HG02852 (cell line): ENCODE measurements around the gene TMC6.
"Not testable (repeated sequence)": the region's sequence is repeated elsewhere in the genome, so short reads cannot be mapped to it uniquely, and the experiment has no call there.

ENCODE experiments used
- ATAC-seq: cut with Tn5 transposase; IDR thresholded peaks from one replicate; pipeline ENCODE4 v1.9.1; 2021; ENCODE audit warnings: mild to moderate bottlenecking, moderate library complexity; ENCODE audit not compliant: unreplicated experiment

TMC6 gene

DNA sequence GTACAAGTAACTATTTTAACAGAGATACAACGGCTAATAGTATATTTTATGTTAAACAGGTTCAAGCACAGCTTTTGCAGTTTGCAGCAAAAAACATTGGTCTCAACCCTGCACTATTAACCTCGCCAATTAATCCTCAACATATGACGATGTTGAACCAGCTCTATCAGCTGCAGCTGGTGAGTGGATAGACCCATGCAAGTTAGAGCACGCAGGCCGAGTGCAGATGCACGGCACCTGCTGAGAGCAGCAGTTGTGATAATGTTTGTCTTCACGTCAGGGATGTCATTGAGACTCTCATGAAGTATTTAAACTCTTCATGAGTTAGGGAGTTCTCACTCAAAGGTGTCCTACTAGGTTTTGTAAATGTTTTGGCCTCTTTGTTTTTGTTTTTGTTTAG lies 45.6 kb downstream of the TMC6 start:
- no peak for ATAC-seq

DNA sequence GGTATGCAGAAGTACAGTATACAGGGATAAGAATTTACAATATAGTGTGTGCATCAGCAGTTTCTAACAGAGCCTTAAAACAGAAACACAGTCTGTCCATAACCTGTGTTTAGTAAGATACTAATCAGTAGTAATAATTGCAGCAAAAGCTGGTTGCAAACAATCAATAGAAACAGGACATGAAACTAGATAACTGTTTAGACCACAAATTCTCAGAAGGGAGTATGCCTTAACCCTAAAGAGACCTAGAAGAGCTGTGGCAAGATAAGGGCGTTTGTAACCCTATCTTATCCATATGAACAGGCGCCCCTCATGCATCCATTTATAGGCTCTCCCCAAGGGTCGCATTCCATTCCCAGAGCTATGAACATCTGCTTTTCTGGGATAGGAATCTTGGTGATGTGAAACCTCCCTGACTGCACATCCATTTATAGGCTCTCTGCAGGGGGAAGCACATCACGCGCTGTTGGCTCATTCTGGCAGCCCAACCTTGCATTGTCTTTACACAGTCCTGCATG lies 46.1 kb downstream of the TMC6 start:
- not testable (repeated sequence) for ATAC-seq

DNA sequence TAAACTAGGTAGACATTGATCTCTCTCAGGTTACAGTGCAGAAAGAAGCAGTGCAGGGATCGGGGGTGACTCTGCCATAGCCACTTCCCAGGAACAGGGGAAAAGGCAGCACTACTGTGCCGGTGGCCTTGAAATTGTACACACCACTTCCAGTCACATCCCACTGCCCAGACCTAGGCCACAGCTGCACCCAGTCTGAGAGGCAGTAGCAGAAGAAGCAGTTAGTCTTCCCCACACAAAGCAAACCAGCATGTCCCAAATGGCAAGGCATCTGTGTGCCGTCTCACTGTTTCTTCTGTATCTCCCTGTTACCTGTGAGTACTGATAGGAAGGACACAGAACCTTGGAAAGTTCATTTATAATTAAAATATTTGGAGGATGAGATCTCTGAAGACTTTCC lies 47.0 kb downstream of the TMC6 start:
- ATAC-seq: no peak

DNA sequence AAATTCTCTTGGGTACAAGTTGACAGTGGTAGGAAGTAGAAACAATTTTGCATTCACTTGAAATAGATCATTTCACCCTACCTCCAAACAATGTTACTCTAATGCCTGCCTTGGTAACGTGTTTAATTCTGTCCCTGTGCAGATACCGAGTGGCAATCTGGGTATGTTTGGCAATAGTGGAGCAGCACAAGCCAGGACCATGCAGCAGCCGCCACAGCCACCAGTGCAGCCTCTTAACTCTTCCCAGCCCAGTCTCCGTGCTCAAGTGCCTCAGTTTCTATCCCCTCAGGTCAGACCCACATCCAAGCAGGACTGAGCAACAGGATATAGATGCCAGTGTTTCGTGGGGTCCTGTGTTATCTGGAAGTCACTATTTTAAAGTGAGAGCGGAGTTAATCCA lies 49.3 kb downstream of the TMC6 start:
- ATAC-seq: no peak

DNA sequence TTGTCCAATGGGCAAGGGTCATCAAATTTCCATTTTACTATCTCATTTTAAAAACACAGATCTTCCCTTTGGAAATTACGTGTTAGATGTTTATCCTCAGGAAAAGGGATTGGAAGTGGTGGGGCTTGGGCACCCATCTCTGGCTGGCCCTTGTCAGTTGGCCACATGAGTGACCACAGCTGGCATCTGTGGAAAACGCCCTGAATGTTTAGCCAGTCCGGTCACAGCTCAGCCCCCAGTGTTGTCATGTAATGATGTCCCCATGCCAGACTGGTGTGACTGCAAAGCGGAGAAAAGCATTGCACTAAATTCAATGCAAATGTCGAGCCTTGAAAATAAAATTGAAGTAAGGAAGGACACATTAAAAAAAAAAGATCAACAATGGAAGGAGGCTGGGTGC lies 53.0 kb downstream of the TMC6 start:
- ATAC-seq: no peak

DNA sequence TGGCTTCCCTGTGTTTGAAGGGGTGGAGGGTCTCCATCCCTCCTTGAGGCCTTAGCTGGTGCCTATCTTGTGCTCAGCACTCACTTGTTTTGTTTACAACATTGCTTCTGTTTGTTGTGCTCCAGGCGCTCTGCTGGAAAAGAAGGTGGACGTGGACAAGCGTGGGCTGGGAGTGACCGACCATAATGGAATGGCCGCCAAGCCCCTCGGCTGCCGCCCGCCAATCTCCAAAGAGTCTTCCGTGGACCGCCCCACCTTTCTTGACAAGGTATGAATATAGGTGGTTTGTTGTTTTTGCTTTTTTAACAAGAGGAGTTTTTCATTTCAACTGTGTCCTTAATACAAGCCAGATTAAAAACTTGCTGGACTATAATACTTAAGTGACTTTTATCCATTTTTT lies 53.5 kb downstream of the TMC6 start:
- no peak for ATAC-seq

DNA sequence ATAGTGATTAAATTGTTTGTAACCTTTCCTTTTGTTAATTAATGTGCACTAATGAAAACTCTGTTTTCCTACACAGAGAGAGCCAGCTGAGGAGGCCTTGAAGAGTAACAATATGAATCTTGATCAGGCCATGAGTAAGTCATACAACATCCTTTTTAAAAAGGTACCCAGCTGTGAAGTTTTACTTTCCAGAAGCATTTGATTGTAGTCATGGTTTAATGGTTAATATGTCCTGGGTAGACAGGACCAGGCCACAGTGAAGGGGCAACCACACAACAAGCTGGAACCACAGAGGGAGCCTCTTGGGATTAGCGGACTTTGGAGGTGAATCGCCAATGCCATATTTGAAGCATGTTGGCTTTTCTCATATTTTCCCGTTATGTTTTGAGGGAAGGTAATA lies 55.6 kb downstream of the TMC6 start:
- no peak for ATAC-seq

DNA sequence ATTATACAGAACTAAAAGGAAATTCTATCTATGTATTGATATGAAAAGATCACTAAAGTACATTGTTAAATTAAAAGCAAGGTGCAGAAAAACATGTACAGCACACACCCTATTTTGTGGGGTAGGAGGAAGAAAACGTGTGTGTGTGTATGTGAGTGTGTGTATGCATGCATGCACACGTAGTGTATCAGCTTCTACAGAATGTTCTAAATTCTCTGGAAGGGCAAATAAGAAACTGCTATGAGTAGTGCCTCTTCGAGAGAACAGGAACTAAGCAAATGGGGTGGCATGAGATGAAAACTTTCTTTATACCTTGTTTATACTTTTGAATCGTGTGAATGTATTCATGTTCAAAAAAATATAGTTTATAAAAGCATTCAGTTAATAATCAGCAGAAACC lies 58.9 kb downstream of the TMC6 start:
- ATAC-seq: no peak

DNA sequence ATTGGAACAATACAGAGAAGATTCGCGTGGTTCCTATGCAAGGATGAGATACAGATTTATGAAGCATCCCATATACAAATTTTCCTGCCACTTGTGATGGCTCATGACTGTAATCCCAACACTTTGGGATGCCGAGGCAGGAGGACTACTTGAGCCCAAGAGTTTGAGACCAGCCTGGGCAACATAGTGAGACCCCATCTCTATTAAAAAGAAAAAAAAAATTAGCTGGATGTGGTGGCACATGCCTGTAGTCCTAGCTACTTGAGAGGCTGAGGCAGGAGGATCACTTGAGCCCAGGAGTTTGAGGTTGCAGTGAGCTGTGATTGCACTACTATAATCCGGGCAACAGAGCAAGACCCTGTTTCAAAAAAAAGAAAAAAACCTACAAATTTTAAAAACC lies 61.6 kb downstream of the TMC6 start:
- not testable (repeated sequence) for ATAC-seq

DNA sequence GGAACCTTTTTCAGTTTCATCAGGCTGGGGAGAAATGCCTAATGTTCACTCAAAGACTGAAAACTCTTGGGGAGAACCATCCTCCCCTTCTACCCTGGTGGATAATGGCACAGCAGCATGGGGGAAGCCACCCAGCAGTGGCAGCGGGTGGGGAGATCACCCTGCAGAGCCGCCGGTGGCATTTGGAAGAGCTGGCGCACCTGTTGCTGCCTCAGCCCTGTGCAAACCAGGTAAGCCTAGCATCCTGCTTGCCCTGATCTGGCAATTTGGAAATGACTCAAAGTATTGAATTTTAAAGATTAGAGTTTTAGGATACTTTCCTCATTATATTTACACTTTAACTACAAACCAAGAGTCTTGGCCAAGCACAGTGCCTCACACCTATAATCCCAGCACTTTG lies 63.8 kb downstream of the TMC6 start:
- ATAC-seq: no peak

DNA sequence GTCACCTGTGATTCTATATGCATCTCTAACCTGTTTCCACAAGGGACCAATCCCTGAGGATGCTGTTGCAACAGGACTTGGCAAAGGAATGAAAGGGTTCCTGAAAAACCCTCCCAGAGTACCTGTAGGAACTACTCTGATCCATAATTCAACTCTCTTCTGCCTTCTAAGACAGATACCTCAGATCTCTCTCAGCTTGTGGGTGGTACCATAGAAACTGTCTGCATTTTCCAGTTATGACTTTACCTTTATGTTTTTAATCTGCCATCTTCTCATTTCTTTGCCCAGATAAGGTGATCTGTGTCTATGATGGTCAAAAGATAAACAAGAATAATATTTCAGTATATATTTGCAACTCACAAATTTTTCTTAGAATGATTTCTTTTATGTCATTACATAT lies 65.1 kb downstream of the TMC6 start:
- ATAC-seq: no peak

DNA sequence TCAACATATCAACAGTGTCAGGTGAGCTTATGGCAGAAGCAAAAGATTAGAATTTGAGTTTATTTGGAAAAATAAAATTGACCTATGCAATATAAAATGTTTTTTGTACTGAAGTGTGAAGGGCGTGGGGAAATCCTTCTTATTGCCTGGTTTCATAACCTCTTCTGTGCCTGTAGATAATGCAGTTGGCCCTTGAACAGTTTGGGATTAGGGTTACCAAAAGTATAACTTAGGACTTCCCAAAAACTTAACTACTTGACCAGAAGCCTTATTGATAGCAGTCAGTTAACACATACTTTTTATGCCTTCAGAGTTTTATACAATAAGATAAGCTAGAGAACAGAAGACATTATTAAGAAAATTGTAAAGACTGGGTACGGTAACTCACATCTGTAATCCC lies 66.0 kb downstream of the TMC6 start:
- no peak for ATAC-seq
